HG03378 (cell line): ENCODE measurements around the gene NTPCR.
"Not testable (repeated sequence)": the region's sequence is repeated elsewhere in the genome, so short reads cannot be mapped to it uniquely, and the experiment has no call there.

ENCODE experiments used
- ATAC-seq: cut with Tn5 transposase; IDR thresholded peaks from one replicate; pipeline ENCODE4 v1.9.1; 2021; ENCODE audit warnings: mild to moderate bottlenecking, moderate library complexity; ENCODE audit not compliant: unreplicated experiment

Gene NTPCR

GRCh38 chr1:232925421-232926220 lies 24.8 kb upstream of the NTPCR start:
- no peak for ATAC-seq

DNA sequence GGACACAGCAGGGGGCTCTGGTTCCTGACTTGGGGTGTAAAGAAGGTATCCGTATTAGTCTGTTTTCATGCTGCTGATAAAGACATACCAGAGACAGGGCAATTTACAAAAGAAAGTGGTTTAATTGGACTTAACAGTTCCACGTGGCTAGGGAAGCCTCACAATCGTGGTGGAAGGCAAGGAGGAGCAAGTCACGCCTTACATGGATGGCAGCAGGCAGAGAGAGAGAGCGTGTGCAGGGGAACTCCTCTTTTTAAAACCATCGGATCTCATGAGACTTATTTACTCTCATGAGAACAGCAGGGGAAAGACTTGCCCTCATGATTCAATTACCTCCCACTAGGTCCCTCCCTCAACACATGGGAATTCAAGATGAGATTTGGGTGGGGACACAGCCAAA lies 23.2 kb upstream of the NTPCR start:
- not testable (repeated sequence) for ATAC-seq

DNA sequence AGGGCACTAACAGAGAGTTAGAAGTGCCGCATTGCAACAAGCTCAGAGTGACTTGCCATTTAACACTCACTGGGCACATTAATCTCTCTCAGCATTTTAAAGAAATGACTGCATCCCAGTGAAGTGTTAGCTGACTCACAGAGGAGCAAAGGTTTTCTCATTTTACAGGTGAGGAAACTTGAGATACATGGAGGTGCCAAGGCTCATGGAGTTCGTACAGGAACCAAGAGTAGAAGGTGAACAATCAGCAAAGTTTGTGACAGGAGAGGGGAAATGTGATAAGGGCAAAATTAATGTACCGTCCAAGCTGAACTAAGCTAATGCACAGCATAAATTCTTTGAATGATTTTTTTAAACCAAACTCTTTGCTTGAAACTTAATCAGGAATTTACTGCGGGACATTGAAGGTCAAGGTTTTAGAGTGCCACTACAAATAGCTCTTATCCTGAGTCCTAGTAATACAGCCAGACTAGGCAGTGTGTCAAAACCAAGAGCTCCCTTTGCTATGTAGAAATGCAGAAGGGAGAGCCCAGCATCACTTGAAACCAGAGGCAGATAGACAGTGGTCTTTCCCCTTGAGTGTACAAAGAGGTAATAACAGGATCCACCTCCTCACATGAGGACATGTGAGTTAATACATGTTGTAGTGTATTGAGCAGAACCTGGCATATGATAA lies 22.4 kb upstream of the NTPCR start:
- no peak for ATAC-seq

GRCh38 chr1:232932486-232933425 lies 17.7 kb upstream of the NTPCR start:
- ATAC-seq = no peak

- no peak for ATAC-seq
Observed at GRCh38 chr1:232936941-232937340, 13.5 kb upstream of the NTPCR start.

DNA sequence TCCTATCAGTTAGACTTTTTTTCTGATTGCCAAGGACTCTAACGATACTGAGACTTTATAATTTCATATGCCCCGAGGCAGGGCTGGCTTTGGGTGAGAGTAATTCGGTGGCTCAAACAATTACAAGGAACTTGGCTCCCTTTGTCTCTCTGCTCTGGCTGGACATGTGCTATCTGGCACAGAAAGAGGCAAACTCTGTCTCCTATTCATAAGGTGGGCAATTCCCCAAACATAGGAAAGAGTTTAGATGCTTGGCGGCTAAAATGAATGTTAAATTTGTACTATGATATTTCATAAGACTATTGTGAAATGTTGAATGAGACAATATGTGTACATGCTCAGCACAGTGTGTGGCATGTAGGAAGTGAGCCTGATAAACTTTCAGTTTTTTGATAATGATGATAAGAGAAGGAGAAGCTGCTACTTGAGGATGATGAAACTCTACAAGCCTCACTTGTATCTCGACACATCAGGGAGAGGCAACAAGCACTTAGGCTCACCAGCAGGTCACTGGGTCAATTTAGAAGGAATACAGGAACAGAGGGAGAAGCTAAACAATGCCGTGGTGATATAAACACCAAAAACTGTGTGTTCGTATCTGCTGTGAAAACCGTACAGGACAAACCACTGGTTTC lies 12.6 kb upstream of the NTPCR start:
- no peak for ATAC-seq

DNA sequence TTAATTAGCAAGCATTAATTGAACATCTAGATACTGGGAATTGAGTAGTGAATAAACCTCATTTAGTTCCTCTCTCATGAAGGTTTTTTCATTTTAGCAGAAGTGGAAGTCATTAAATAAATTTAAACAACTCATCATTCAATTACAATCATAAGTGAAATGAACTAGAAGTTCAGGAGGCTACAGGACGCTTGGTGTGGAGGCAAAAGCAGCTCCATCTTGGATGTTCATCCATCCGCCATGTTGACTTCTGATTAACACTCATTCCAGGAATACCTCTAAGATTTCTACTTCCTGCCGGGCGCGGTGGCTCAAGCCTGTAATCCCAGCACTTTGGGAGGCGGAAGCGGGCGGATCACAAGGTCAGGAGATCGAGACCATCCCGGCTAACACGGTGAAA lies 11.5 kb upstream of the NTPCR start:
- no peak for ATAC-seq

- ATAC-seq = no peak
Observed at GRCh38 chr1:232939748-232940147, 10.7 kb upstream of the NTPCR start.

- ATAC-seq = peak; percentile 75
Observed at GRCh38 chr1:232940262-232940661, 10.1 kb upstream of the NTPCR start.

DNA sequence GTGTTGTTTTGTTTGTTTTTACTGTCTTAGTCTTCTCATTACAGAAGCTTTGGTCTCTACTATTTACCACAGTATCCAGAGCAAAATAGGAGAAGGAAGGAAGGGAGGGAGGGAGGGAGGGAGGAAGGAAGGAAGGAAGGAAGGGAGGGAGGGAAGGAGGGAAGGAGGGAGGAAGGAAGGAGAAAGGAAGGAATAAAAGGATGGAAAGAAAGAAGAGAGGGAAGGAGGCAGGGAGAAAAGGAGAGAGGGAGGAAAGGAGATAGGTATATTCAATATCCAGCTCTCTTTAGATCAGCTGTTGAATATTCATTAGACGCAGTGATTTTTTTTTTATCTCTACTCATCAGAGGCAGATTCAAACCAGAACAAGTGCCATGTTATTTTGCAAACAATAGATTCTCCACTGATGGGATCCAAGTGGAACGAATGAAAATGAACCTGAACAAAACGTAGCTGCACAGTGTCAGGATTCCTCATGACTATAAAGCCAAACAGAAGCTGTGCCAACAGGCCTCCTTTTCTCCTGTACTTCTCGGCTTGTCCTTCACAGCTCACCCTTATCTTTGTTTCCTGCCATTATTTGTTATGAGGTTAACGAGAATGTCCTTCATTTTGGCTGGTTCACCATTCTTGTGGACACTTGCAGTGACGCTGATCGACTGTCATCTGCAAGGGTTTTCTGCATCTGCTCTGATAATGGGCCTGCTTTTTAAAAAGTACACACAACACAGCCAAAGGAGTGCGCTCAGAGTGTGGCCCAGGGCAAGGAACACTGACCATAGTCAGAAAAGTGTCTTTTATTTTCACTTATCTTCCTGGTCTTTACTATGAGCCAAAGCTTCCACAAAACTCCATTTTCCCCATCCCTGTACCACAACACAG lies 7.8 kb upstream of the NTPCR start:
- ATAC-seq = no peak

DNA sequence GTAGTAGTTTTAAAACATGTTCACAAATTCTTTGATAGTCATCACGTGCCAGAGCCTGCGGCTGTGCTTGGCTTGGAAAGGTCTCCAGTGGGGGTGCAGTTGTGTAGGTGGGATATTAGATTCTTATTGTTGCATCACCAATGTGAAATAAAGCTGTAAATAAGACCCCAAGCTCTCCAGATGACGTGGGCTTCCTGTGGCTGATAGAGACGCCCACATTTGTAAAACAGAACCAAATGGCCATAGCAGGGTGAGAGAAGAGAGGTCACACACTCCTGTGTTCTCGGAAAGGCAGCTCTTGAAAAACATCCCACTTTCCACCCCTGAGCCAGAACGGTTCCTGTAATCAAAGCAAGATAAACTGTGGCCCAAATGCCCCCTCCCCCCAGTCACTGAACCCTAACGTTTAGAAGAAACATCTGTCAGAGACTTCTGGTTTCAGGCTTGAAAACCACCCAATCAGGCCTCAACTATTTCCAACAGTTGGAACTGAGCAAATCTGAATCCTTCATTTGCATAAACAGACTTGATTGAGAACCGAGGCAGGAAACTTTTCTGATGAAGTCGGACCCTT lies 6.6 kb upstream of the NTPCR start:
- ATAC-seq = no peak

DNA sequence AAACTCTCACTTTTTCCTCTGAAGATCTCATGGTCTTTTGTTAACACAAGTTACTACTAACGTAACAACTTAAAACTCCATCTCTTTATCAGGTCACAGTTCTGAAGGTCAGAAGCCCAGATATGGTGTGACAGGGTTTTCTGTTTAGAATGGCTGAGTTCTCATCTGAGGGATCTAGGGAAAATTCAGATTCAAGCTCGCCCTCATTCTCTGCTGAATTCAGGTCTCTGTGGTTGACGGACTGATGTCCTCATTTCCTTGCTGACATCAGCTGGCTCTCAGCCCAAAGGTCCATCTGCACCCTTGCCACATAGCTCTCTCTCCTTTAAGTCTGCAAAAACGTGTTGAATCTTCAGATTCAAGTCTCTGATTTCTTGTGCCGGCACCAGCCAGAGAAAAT lies 6.1 kb upstream of the NTPCR start:
- ATAC-seq = no peak

GRCh38 chr1:232949636-232950196 lies 695 bp upstream of the NTPCR start:
- ATAC-seq = no peak

DNA sequence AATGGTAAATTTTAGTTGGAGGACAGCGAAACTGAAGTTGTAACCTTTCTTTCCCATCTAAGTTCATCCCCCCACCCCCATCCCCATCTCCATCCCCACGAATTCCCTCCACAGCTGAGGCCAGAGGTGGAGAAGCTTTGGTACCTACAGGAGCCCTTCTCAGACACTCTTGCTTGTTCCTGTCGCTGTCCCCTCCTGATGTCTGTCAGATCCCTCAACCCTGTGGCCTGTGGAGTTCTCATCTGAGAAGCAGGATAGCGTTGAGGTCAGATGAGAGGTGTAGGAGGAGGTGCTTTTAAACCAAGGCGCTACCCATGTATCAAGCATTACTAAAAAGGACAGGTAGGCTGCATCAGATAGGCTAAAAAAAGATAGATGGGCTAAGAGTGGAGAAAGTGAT lies 769 bp downstream of the NTPCR start:
- no peak for ATAC-seq

DNA sequence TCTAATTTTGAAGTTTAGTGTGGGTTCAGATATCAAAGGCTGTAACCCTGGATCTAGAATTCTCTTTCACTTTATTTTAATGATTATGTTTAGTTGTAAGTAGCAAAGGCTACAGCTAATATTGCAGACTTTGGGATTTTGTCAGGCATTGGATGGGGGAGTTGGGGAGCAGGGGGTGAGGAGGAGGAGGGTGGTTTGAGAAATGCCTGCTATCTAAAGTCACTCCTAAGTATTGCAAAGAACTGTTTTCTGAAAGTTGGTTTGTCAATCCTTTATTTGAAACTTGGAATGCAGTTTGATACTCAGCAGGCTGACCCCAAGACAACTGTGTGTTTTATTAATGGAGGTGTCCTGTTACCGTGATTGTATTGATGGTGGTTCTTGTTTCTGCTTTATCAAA lies 1.2 kb downstream of the NTPCR start:
- no peak for ATAC-seq

DNA sequence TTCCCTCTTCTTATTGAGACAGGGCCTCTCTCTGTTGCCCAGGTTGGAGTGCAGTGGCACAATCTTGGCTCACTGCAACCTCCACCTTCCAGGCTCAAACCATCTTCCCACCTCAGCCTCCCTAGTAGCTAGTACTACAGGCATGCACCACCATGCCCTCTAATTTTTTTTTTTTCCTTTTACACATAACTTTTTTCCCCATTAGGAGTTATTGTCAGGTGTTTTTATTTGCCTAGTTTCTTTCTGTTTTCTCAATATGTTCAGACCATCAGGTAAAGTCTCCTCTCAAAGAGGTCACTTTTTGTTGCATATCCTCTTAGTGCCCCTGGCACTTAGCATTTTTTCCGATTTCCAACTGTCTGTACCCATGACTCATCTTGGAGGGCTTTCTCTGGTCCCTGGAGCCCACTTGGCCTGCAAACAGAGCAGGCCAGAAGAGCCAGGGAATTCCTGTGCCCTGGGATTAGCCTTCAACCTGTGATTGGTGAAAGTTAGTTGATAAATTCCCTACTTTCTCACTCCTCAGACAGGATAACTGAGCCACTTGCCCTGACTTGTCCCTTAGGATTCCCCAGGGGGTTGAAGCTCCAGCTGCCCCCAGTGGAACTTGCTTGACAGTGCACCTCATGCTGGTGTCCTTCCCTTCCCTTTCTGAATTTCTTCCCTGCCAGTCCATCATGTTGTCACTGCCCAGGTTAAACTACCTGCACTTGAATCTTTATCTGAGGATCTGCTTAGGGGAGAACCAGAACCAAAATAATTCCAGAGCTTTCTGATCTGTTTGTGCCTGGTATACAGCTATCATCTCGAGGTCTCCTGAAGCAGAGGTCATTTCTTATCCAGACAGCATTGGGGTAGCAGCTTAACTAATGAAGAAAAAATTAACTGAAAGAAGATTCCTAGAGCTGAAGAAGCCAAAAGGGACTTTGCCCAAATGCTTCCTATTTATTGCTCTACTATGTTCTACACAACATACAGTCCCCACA lies 2.4 kb downstream of the NTPCR start:
- ATAC-seq = peak; percentile 56

- ATAC-seq = no peak
Observed at GRCh38 chr1:232954594-232955365, 4.4 kb downstream of the NTPCR start.
